SK-MEL-5 (cell line): ENCODE measurements around the gene TFDP3. TPM values are rescaled to one million over a fixed set of nuclear protein-coding genes. Genes with fewer than 3 reads are reported as not detected.
A peak's percentile ranks its signal among the peaks of the same experiment; 100 is the strongest.

Experiments used
- DNase-seq: peaks from one replicate; pipeline ENCODE4 v3.0.0-alpha.2; 2016; ENCODE audit warnings: low read depth, low spot score
- in situ Hi-C: cut with HindIII; loops from 2 replicates; pipeline ENCODE4 v1.10.0; 2016; ENCODE audit warnings: low sequenced_read_pairs, high pct_unique_total_duplicates, low pct_unique_long_range_greater_than_20kb
- small RNA-seq, 2 experiments: library from RNA; depleted of rRNA; stranded (forward); fragments of <200 nt; gene quantifications; one replicate each; pipeline ENCODE3, GENCODE V24; 2014
- total RNA-seq: library from RNA; depleted of rRNA; stranded (reverse); fragments of >200 nt; shearing (Covaris generic); gene quantifications from 2 replicates; pipeline ENCODE4 v1.2.3, GENCODE V29; 2014; rRNA removed

TFDP3 gene
- total RNA-seq, 1 experiment from 2014 or later: not detected

DNA sequence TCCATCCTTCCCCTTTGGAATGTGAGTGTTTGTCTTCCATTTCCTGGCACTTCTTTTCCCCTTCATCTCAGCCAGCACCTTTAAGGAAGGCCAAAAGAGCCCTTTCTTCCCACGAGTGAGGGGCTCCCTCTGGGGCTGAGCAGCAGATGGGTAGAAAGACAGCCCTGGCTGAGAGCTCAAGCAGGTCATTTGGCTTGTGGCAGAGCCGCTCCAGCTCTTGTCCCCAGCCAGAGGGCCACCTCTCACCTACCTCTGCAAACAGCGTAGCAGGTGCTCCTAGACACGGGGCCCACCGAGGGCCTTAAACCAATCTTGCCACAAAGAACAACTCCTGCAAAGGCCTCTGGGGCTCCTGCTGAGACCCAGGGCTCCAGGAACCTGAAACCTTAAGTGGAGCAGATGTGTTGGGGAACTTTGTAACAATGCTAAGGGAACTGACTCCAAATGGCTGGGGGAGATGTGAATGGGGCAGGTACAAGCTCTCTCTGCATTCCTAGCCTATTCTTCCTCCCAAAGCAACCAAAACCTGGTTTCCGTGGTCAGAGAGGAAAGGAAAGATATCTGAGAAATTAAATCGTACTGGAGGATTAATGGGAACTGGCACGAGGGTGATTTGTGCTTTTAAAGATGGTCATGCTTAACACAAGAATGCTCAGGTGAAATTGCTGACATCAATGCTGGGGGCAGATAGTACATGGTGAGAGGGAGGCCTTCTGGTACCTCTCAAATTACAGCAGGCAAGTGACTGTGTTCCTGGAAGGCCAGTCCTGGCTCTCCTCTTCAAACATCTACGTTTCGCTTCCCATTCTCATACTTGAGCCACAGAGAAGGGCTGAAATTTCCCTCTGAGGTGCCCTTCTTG lies 27.0 kb downstream of the TFDP3 start:
- in situ Hi-C loops: no loop called here
- DNase-seq: no peak

DNA sequence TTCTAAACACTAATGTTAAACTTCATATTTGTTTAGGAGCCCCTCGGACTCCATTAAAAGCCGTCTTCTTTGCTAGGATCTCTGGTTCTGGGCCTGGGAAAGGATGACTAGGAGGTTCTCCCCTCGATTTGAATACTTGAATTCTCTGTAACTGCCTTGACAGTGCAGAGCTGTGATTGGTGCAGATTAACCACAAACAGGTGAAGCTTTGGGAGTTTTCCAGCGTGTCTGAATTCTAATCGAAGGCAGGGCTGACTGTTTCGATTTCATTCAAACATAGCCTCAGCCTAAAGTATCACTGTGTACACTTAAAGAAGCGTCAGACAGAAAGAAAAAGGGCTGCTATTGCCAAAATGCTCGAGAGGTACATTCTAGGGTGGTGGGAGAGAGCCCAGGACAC lies 29.0 kb downstream of the TFDP3 start:
- in situ Hi-C loops: no loop called here
- no peak for DNase-seq

DNA sequence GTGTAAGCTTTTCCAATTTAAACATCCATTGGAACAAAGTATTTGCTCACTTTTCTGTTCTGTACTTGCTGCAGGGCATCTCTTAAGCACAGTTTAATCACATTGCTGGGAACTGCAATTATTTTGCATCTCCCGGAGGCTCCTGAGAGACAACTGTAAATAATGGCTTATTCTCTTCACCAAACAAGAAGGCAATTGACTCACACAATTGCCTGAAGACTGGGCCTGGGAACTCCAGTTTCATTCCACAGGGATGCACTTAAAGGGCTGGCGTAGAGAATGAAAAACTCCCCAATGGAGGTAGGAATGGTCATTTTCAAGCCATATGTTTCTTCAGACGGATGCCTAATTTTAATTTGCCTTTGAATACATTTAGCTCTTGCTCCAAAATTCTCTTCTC lies 29.5 kb downstream of the TFDP3 start:
- in situ Hi-C loops: no loop called here
- DNase-seq: peak; percentile 86

DNA sequence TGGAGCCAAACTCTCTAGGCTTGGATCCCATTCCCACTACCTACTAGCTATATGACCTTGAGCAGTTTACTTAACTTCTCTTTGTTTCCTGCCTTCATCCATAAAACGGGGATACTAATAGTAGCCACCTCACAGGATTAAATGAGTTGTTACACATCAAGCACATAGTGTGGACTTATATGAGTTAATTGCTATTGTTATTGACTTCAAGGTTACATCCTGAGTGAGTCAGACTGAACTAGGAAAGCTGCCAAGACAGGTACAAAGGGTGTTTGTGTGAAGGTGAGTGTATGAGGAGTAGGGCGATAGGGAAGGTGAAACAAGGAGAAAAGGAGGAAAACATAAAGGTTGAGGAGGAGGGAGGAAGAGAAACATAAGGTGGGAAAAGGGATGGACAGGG lies 32.2 kb downstream of the TFDP3 start:
- in situ Hi-C loops: no loop called here

DNA sequence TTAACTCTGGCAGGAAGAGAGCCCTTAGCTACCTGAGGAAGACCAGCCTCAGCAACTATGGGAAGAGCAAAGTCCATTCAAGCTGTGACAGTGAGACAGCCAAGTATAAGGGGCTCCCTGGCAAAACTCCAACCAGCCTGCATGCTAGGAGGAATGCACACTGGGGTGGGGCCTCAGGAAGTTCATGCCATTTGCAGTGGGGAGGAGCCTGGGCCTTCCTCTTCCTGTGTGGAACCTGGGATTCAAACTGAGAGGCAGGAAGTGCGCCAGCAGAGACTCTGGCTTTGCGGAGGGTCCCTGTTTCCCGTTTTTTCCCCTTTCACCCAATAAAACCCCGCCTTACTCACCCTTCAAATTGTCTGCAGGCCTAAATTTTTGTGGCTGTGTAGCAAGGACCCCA lies 33.0 kb downstream of the TFDP3 start:
- no peak for DNase-seq
- in situ Hi-C loops: no loop called here

More for the DNA sequence above, 32.2 kb downstream of the TFDP3 start:
- DNase-seq: no peak

DNA sequence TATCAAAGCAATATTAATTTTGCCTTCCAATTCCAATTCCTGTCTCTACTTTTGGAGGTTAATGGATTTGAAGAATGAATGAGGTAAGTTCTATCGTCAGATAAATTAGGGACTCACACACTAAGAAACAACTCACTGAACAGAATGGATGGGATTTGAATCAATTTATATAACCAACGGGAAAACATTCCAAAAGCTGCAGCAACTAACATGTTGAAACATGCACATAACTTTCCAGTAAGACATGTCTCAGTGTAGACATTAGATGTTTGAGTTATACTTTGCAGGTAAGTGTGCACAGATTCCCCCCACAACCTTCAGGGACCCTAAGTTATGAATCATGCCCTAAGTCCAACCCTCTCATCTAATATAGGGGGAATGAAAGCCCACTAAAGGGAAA lies 34.3 kb downstream of the TFDP3 start:
- no peak for DNase-seq
- in situ Hi-C loops: no loop called here

DNA sequence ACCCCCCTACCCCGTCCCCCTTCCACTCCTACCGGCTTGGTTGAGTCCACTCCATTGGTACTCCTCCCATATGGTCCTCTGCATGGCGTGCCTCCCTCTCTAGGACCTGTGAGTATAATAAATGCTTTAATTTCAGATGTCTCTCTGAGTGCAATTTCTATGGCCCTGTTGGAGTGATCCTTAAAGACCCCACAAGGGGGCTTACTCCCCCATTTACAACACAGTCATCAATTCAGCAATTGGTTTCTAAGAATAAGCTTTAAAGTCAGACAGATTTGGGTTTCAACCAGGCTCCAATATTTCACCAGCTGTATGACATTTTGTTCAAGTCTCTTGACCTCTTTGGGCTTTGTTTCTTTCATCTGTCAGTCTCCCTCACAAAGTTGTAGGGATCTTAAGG lies 38.7 kb downstream of the TFDP3 start:
- no peak for DNase-seq
- in situ Hi-C loops: no loop called here

DNA sequence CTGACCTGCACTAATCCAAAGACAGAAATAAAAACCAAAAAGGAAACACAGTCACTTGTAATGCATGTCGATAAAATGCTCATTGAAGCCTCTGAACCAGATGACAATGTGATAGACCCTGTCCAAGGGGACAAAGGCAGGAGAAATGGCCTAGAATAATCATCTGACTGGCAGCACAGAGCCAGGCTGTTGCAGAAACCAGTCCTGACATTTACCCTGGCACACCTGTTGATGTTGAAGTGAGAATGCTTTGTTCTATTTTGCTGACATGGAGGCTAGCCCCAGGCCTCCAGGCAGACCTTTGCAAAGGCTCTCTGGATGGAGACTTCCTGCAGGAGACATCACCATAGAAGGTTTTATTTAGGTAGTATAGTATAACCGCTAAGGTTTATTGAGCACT lies 41.0 kb downstream of the TFDP3 start:
- in situ Hi-C loops: no loop called here
- DNase-seq: no peak

DNA sequence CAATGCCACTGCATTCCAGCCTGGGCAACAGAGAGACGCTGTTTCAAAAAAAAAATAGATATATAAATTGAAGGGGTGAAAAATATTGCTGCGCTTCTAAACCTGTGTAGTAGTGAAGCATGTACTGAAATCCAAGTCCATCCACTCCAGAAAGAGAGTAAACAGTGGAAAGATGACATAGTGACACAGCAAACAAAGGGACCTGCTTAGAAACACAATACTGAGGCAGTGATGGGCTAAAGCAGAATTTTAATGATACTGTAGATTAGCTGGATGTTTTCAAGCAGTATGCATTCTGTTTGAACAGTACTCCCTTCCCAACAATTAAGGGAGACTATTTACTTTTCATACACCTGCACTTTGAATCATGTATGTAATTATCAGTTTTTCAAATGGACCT lies 42.5 kb downstream of the TFDP3 start:
- no peak for DNase-seq
- in situ Hi-C loops: no loop called here

DNA sequence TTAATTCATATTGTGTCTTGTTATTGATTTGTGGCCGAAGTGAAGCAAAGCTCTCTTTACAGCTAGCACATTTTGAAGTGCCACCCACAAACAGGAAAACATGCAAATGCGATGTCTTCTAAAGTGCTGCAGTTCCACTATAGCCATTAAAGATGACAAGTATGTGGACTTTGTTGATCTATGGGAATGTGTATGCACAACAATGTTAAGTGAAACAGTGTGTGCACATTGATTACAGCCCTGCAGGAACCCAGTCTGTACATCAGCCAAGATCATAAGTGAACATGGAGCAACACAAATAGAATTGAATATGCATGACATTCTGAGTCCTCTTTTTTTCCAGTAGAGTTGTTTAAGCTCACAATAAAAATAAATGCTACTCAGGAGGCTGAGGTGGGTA lies 43.0 kb downstream of the TFDP3 start:
- in situ Hi-C loops: no loop called here
- no peak for DNase-seq

DNA sequence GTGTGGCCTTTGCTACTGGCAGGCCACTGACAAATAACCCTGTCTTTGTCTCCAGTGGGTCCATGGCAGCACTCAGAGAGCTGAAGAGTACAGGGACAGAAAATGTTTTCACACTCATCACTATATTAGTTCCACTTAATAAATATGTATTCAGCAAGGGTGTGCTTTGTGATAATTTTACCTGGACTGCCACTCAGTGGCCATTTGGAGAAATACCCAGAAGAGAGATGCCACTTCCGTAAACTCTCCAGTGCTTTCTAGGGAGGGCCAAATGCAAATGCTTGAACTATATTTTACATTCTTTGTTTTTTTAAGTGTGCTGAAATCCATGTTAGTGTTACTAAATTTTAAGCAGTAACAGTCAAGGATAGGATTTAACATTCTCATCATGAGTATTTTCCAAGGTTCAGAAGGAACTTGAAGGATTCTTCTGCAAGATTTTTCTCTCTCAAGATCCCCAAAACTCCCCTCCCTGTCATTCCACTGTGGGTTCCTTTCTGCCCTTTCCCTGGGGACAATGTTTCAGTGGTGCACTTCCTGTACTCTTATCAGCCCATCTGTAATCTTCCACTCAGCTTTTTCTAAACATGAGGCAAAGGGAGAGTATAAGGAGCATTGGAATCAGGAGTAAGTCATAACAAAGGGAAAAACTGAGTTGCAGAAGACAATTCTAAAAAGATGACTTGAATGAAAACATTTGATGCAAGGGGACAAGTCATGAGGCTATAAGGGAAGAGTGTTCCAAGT lies 46.0 kb downstream of the TFDP3 start:
- DNase-seq: peak; percentile 55
- in situ Hi-C loops: no loop called here

Small RNAs within 50 kb of the gene (small RNA-seq; reads per million reads assigned to genes)
- gene RNU1-115P: 0 reads per million in 2 experiments

Other genes starting within 250 kb of the TFDP3 start
- not detected in 2 replicates for gene USP26, start 121.2 kb downstream of the TFDP3 start, total RNA-seq
- 3.2 and 3.6 TPM in 2 replicates for gene GPC4, start 197.1 kb upstream of the TFDP3 start, total RNA-seq